Stimulated activated CD8-positive, alpha-beta memory T cell treated with anti-CD3 and anti-CD28 coated beads, Interleukin-7, amount 100 ng/mL, for 4 hours (primary cell): ENCODE data around the gene KCNG2.

Experiments
- DNase-seq, 2 donors: peaks; one replicate each; pipeline ENCODE4 v3.0.0-alpha.2; 2020; ENCODE audit warnings: low read depth in 2 of 2

The KCNG2 gene

DNA sequence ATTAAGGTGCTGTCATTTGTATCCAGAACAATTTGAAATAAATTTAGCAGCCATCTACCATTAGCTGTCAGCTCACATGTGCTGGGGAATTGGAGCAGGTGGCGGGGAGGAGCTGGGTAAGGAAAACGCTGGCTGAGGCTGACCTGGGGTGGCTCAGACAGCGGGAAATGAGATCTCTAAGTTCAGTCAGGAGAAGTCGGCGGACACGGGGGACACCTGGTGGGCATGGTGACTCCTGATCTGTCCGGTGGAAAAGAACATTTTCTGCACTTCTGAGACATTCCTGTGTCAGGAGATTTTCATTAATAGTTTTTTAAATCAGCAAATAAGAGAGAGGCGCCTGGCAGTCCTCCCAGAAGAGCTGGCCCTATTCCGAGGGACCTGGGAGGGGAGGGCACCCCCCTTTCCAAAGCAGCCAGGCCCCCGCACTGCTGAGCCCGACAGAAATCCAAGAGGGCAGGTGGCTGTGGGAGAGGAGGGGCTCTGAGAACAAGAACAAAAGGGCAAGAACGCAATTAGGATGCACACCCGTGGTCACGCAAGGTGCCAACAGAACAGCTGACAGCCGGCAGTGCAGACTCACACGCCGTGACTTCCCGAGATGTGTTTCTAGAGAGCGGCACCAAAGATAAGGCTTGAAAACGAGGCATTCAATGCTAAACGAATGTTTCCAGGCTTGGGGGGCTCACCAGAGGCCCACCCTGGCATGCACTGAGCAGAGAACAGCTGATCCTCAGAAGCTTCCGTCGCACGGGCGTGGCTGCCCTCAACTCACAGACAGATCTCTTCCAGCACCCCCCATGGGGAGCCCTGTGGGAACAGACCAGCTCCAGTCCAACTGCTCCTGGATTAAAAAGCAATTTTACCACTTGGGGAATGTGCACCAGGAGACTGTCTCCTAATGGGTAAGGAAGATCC is 127.3 kb downstream of the KCNG2 start:
- DNase-seq: no peak

DNA sequence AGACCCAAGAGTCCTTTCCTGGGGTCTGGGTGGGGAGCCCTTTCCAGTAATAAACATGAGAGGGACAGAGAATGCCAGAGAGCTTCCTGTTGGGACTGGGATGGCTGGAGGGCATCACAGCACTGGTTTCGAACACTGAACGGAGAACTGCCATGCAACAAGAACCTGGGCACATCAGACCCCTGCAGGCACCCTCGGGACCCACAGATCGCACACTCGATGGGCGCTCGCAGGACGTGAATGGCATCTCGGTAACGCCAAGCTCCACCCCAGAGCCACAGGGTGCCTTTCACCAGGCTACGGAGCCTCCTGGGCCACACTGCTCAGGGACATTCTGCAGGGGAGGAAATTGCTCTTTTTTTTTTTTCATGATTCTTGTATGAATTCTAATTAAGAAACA is 128.6 kb downstream of the KCNG2 start:
- no peak for DNase-seq

GRCh38 chr18:79926715-79927606 is 129.2 kb downstream of the KCNG2 start:
- no peak for DNase-seq

GRCh38 chr18:79927607-79928562 is 130.1 kb downstream of the KCNG2 start:
- no peak for DNase-seq

- DNase-seq: no peak
These were observed 130.8 kb downstream of the KCNG2 start for GRCh38 chr18:79928563-79928960.

DNA sequence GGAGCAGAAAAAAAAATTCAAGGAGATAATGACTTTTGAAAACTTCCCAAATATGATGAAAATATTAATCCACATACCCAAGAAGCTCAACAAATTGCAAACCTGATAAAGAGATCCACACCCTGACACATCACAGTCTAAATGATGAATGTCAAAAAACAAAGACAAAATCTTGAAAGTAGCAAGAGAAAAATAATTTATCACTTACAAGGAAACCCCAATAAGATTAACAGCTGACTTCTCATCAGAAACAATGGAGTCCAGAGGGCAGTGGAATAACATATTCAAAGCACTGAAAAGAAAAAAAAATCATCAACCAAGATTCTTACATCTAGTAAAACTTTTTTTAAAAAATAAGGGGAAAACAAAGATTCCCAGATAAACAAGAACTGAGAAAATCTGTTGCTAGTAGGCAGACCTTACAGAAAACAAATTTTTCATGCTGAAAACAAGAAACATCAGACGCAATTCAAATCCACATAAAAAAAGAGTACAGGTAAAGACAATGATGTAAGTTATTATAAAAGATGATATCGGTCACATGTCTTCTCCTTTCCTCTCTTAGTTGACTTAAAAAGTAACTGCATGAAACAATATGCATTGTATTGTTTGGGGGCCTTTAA is 132.4 kb downstream of the KCNG2 start:
- no peak for DNase-seq

- DNase-seq: no peak
These were observed 133.7 kb downstream of the KCNG2 start for GRCh38 chr18:79931475-79931874.

DNA sequence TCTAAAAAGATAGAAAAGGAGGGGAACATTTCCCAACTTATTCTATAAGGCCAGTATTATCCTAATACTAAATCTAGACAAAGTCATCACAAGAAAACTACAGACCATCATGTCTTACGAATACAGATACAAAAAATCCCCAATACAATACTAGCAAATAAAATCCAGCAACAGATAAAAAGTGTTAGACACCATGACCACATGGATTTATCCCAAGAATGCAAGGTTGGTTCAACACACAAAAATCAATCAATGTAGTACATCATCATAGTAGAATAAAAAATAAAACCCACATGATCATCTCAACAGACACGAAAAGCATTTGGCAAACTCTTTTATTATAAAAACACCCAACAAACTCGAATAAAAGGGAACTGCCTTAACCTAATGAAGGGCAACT is 135.2 kb downstream of the KCNG2 start:
- DNase-seq: no peak

DNA sequence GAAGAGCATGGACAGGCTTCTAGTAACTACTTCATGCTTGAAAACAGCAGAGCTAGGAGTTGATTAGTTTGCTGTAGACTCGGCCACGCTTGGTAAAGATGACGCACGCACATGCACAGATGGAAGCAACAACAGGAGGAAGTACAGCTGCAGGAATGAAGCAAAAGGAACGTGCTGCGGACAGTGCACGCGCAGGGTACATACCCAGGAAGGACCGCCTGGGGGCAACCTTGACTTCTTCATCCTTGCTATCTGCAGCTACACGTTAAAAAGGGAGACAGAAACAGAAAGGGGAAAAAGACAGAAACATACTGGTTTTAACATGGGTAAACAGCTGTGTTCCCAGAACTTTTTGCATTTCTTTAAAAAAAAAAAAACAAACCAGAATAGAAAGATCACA is 136.0 kb downstream of the KCNG2 start:
- DNase-seq: no peak

DNA sequence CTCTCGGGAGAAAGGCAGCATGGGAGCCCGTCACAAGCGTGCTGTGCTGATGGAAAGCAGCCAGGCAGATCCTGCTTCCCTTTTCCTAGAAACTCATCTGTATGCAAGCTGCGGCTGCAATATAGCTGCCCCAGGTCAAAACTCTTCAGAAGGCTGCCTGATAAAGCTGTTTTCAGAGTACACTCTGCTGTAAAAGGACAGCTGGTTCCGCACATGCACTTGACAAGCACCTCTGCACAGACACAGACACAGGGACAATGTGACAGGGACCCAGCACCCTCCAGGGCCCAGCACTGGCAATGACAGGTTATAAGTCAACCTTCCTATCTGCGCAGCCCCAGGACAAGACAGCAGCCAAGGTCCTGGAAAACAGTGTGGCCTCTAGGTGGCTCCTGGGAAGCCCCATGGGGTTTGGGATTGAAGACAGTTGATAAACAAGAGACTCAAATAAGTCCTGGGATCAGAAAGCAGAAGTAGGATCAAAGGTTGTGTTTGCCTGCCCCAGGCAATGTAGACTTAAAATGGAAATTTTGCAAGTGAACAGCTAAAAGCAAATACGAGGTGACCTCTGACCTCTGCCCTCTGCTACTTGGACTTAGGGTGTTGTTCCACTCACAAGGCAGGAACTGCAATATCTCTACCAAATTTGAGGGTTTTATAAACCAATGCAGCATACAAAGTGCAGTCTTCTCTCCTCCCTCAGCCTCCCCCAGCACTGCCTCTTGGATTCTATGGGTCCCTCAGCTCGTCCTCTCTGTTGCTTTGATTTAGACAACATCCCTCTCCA is 136.8 kb downstream of the KCNG2 start:
- no peak for DNase-seq

GRCh38 chr18:79935098-79935480 is 137.4 kb downstream of the KCNG2 start:
- DNase-seq: no peak

DNA sequence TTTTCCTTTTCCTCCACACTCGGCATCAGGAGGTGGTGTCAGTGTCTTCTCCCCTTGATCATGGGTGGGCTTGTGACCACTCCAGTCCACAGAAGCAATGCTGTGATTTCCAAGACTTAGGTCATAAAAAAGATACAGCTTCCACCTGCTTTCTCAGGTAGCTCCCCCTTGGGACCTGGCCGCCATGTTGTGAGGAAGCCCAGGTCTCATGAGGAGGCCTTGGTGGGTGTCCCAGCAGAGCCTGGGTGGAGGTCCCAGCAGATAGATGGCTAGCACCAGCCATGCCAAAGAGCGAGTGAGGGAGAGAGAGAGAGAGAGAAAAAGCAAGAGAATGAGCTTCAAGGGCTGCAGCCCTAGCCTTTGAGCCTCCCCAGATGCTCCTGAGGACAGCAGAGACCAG is 137.8 kb downstream of the KCNG2 start:
- DNase-seq: no peak

DNA sequence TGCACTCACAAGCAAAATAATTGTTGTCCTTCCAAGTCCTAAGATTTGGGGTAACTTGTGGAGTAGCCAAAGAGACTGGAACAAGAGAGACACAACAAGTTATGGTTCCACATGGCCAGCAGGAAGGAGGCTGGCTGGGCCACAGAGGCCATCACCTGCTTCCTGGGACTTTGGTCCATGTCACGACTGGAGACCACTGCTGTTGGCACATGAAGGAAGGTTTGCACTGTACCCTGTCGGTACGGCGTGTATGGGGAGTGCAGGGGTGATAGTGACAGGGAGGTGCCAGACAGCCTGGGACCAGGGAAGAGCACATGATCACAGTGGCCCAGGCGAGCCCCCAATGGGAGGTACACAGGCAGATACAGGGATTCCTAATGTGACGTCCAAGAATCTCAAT is 138.2 kb downstream of the KCNG2 start:
- no peak for DNase-seq

- DNase-seq: no peak
These were observed 138.9 kb downstream of the KCNG2 start for GRCh38 chr18:79936641-79937040.

DNA sequence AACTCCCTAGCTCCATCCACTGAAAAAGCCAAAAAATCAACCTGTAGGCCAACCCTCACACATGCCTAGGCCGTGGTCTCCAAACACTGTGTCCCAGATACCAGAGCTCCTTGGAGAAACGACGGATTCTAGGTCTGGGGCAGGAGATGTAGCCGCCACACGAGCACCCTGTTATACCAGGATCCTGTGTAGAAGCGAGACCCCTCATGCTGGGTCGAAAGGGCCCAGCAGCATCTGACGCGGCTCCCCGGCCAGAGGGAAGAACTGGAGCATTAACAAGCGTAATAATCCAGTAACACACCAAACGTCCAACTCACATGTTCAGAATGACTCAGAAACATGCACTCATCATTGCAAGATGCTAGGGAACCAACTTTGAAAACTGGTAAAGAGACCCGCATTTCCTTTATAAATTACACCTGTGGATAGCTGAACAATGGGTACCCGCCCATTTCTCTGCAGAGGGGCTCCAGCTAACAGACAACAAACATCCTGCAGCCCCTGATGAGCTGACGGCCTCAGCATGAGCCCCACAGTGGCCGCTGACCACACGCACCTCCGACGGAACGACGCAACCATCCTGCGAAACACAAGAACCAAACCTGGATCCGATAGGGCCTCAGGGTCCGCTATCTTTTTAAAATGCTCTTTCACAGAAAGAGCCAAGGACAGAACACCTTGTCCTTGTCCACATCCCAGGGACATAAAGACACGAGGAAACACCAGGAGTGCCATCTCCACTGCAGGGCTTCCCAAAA is 139.5 kb downstream of the KCNG2 start:
- DNase-seq: no peak

GRCh38 chr18:79938196-79938595 is 140.5 kb downstream of the KCNG2 start:
- no peak for DNase-seq

GRCh38 chr18:79939096-79939495 is 141.4 kb downstream of the KCNG2 start:
- no peak for DNase-seq

DNA sequence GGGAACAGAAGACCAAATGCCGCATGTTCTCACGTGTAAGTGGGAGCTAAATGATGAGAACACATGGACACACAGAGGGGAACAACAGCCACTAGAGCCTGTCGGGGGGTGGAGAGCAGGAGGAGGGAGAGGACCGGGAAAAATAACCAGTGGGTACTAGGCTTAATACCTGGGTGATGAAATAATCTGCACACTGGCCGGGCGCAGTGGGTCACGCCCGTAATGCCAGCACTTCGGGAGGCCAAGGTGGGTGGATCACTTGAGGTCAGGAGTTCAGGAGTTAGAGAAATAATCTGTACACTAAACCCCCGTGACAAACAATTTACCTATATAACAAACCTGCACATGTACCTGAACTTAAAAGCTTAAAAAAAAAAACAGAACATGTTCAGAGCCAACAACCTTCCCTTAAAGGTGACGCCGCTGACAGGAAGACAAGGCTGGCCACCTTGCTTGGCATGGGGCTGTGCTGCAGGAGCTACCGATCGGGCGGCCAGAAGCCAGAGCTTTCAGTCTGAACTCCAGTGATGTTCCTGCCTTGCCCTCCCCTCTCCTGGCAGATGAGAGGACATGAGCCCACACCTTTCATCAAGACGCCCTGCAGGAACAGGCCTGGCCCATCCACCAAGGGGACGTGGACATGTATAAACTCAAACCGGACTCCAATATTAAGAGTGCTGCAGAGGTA is 142.5 kb downstream of the KCNG2 start:
- DNase-seq: no peak
